GM10266 (cell line): Measurements from ENCODE around the gene SSPN.

Experiments used
- DNase-seq: peaks from one replicate; pipeline ENCODE4 v3.0.0; 2012; ENCODE audit errors: extremely low spot score
- TF ChIP-seq, protein P1 (sequence below): IDR thresholded peaks from 2 replicates; pipeline ENCODE4 v1.5.1; 2012; ENCODE audit warnings: mild to moderate bottlenecking, low read depth; ENCODE audit not compliant: control insufficient read depth, insufficient read depth; ENCODE audit errors: missing control alignments

The SSPN gene

DNA sequence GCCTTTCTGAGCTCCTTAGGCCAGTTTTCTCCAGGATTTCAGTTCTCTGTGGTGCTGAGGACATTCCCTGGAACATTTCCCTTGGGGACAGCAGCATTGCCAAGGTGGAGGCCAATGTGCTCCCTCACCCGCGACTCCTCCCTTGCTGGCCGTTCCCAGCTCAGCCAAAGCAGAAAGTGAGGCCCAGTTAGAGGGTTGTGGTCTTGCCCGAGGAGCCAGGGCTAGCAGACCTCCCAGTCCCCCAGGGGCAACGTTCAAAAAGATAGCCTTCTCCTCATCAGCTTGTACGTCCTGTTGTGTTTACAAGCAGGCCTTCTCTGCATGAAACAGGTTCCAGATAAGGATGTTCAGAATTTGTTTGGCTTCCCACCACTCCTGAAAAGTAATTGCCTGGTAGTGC lies 78.4 kb downstream of the SSPN start:
- DNase-seq = no peak
- TF ChIP-seq, protein P1, sequence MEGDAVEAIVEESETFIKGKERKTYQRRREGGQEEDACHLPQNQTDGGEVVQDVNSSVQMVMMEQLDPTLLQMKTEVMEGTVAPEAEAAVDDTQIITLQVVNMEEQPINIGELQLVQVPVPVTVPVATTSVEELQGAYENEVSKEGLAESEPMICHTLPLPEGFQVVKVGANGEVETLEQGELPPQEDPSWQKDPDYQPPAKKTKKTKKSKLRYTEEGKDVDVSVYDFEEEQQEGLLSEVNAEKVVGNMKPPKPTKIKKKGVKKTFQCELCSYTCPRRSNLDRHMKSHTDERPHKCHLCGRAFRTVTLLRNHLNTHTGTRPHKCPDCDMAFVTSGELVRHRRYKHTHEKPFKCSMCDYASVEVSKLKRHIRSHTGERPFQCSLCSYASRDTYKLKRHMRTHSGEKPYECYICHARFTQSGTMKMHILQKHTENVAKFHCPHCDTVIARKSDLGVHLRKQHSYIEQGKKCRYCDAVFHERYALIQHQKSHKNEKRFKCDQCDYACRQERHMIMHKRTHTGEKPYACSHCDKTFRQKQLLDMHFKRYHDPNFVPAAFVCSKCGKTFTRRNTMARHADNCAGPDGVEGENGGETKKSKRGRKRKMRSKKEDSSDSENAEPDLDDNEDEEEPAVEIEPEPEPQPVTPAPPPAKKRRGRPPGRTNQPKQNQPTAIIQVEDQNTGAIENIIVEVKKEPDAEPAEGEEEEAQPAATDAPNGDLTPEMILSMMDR = no peak

DNA sequence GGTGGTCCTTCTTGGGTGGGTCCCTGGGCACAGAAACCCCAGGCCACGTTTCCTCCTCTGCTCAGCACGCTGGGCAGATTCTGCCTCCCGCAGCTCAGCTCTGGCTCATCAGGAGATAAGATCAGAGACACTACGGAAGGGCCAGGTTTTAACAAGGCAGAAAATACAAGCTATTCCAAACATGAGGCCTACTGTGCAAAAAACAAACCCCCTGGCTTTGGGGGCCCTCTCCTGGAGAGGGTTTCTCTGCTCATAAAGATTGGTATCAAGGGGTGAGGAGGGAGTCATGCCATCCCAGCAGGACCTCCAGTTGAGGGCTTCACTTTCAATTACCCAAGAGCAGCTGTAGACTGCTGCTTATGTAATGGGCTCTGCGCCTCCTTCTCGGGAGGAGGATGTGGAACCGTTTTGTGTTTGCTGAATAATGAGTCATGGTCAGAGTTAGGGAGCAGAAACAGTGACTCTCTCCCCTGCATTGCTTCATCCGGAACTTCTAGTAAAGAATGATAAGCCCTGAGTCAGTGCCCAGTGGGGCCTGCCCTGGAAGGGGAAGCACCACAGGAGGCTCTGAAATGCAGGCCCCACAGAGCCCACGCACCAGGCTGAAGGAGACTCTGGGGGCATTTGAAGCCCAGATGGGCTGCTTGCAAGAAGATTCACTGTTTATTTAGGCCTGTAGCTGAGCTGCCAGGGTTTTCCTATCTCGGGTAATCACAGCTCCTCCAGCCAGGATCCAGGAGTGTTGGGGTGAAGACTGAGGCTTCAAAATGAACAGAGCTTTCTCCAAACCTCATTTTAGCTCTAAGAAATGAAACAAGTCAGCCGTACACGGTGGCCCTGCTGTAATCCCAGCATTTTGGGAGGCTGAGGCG lies 79.3 kb downstream of the SSPN start:
- DNase-seq = peak; percentile 73
- TF ChIP-seq, protein P1 = no peak

DNA sequence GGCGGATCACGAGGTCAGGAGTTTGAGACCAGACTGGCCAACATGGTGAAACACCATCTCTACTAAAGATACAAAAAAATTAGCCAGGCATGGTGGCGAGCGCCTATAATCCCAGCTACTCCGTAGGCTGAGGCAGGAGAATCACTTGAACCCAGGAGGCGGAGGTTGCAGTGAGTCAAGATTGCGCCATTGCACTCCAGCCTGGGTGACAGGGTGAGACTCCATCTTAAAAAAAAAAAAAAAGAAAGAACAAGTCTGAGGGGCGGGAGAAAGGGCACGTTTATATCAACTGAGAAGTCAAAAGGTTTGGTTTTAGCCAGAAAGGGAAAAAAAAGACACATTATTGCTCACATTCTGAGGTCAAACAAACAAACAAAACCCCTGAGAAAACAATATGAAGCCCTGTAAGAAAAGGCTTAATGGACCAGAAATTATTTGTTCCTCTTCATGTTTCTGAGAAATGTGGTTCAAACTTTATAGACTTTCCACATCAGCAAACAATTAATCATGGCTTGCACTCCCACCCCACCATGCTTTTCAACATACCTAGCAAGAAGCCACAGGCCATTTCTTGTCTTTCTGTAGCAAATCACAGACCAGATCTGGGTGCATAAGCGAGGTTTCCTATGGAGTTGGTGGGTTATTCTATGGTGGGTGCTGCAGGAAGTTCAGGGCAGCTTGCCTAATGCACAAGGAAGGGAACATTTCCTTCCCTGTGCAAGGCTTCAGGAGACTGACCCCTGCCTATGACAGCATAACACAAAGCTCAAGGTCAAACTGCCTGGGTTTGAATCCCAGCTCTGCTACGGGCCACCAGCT lies 80.1 kb downstream of the SSPN start:
- no peak for DNase-seq
- TF ChIP-seq, protein P1 = no peak

DNA sequence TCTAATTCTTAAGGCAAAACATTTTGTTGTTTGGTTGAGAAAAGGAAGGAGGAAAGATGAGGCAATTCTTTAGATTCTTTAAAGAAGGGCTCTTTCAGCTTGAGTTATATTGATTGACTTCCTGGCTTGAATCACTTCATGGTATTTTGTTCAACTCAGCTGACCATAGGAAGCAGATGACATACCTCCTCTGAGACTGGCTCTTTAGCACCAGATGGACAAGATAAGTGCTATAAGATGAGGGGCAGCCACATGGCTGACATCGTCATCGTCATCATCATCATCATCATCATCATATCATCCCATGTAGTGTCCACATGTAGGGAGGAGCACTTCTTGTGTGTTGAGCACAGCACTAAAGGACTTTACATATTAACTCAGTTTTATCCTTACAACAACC lies 81.3 kb downstream of the SSPN start:
- no peak for DNase-seq
- TF ChIP-seq, protein P1 = no peak

DNA sequence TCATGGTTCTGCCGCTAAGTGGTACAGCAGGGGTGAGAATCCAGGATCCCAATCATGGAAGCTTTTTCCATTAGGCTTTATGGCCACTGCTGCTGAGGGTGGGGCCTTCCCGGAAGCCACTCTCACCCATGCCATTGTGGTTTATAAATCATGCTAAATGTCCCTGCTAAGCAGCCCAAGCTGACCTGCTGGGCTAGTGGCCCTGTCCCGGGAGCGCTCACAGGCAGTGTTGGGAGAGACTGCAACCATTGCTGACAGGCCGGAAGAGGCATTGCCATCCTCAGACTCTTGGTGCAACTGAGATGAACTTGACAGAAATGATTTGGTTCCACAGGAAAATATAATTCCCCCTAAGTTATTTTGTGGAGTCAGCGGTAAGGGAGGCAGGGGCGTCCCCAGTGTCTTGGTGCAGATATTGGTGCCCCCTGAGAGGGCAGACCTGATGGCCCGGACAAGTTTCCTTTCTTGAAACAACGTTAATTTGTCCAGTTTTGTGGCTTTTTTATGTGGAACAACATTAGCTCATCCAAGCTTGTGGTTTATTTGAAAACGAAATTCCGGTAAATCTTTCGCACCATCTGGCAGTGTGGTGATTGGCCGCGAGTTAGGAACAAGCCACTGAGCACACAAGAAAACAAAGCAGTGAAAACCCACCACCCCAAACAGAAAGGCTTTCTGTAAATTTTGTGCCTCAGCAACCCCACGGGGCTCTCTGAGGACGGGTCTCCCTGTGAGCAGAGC lies 82.3 kb downstream of the SSPN start:
- no peak for DNase-seq
- TF ChIP-seq, protein P1 = no peak

DNA sequence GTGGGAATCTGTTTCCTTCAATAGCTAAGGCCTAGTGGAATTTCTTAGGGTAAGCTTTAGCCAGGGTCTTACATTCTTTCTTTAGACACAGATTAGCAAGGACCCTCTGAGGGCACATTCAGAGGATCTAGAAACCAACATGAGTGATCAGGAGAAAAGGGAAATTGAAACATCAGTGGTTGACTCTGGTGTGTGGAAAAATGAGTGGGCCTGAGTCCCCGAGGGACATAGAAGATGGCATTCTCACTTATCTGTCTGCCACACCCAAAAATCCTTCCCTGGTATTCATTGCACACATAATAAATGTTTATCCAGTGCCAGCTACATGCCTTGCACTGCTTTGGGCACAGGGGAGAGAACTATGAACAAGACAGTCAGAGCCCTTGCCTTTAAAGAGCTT lies 82.9 kb downstream of the SSPN start:
- DNase-seq = no peak
- TF ChIP-seq, protein P1 = no peak
